HEK293 (cell line): ENCODE results near the gene HOXC11.

ENCODE experiments used
- RBAK ChIP-seq: fragments of 450-650 bp; formaldehyde crosslinking; IDR thresholded peaks from 2 replicates; pipeline ENCODE4 v1.5.1; 2016; ENCODE audit warnings: missing biosample characterization, missing genetic modification characterization
- WT1 ChIP-seq: fragments of 450-650 bp; formaldehyde crosslinking; IDR thresholded peaks from 2 replicates; pipeline ENCODE4 v1.5.1; 2016; ENCODE audit warnings: missing biosample characterization, missing genetic modification characterization
- ZBTB20 ChIP-seq: fragments of 450-650 bp; formaldehyde crosslinking; IDR thresholded peaks from 2 replicates; pipeline ENCODE4 v1.5.1; 2016; ENCODE audit warnings: missing biosample characterization, missing genetic modification characterization
- ZBTB21 ChIP-seq: fragments of 450-650 bp; formaldehyde crosslinking; IDR thresholded peaks from 2 replicates; pipeline ENCODE4 v1.5.1; 2017; ENCODE audit warnings: missing biosample characterization, missing genetic modification characterization
- ZNF530 ChIP-seq: fragments of 450-650 bp; formaldehyde crosslinking; IDR thresholded peaks from 2 replicates; pipeline ENCODE4 v1.5.1; 2016; ENCODE audit warnings: low read depth, missing biosample characterization, missing genetic modification characterization
- TF ChIP-seq, protein P1 (sequence below): fragments of 450-650 bp; formaldehyde crosslinking; IDR thresholded peaks from 2 replicates; pipeline ENCODE4 v1.5.1; 2016; ENCODE audit warnings: missing biosample characterization, missing genetic modification characterization
- TF ChIP-seq, protein P2 (sequence below): fragments of 450-650 bp; formaldehyde crosslinking; IDR thresholded peaks from 2 replicates; pipeline ENCODE4 v1.5.1; 2016; ENCODE audit warnings: missing biosample characterization, missing genetic modification characterization
- TF ChIP-seq, protein P3 (sequence below): fragments of 450-650 bp; formaldehyde crosslinking; IDR thresholded peaks from 2 replicates; pipeline ENCODE4 v1.5.1; 2016; ENCODE audit warnings: missing biosample characterization, missing genetic modification characterization
- TF ChIP-seq, protein P4 (sequence below): fragments of 450-650 bp; formaldehyde crosslinking; IDR thresholded peaks from 2 replicates; pipeline ENCODE4 v1.5.1; 2016; ENCODE audit warnings: missing biosample characterization, missing genetic modification characterization
- TF ChIP-seq, protein P5 (sequence below): fragments of 450-650 bp; formaldehyde crosslinking; IDR thresholded peaks from 2 replicates; pipeline ENCODE4 v1.5.1; 2016; ENCODE audit warnings: missing biosample characterization, missing genetic modification characterization
- TF ChIP-seq, protein P6 (sequence below): fragments of 450-650 bp; formaldehyde crosslinking; IDR thresholded peaks from 2 replicates; pipeline ENCODE4 v1.5.1; 2016; ENCODE audit warnings: missing biosample characterization, missing genetic modification characterization, low read depth
- TF ChIP-seq, protein P7 (sequence below): fragments of 450-650 bp; formaldehyde crosslinking; IDR thresholded peaks from 2 replicates; pipeline ENCODE4 v1.5.1; 2016; ENCODE audit warnings: missing biosample characterization, missing genetic modification characterization
- TF ChIP-seq, protein P8 (sequence below): fragments of 450-650 bp; formaldehyde crosslinking; IDR thresholded peaks from 2 replicates; pipeline ENCODE4 v1.5.1; 2017; ENCODE audit warnings: missing biosample characterization, mild to moderate bottlenecking, missing genetic modification characterization, moderate library complexity
- TF ChIP-seq, protein P9 (sequence below): fragments of 450-650 bp; formaldehyde crosslinking; IDR thresholded peaks from 2 replicates; pipeline ENCODE4 v1.5.1; 2016; ENCODE audit warnings: missing biosample characterization, missing genetic modification characterization

DNA sequence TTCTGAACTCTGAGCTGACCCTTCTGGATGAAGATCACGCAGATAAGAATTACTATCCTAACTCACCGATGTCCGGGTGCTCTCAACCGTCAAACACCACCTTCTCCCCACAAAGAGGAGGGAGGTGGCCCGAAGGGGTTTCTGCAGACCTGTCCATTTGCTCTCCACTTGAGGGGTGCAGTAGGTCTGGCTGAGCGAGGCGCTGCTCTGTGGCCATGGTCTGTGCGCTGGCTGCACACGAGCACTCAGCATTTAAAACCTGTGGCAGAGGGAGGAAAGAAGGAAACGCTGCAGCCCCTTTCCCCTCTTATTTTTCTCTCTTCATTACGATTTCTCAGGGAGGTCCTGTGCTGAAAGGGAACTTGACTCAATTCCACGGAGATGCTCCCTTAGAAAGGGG, 35.8 kb upstream of the HOXC11 start:
- TF ChIP-seq, protein P1, sequence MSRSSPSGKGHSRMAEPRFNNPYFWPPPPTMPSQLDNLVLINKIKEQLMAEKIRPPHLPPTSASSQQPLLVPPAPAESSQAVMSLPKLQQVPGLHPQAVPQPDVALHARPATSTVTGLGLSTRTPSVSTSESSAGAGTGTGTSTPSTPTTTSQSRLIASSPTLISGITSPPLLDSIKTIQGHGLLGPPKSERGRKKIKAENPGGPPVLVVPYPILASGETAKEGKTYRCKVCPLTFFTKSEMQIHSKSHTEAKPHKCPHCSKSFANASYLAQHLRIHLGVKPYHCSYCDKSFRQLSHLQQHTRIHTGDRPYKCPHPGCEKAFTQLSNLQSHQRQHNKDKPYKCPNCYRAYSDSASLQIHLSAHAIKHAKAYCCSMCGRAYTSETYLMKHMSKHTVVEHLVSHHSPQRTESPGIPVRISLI (tag by site-specific recombination), result no peak
- TF ChIP-seq, protein P2, sequence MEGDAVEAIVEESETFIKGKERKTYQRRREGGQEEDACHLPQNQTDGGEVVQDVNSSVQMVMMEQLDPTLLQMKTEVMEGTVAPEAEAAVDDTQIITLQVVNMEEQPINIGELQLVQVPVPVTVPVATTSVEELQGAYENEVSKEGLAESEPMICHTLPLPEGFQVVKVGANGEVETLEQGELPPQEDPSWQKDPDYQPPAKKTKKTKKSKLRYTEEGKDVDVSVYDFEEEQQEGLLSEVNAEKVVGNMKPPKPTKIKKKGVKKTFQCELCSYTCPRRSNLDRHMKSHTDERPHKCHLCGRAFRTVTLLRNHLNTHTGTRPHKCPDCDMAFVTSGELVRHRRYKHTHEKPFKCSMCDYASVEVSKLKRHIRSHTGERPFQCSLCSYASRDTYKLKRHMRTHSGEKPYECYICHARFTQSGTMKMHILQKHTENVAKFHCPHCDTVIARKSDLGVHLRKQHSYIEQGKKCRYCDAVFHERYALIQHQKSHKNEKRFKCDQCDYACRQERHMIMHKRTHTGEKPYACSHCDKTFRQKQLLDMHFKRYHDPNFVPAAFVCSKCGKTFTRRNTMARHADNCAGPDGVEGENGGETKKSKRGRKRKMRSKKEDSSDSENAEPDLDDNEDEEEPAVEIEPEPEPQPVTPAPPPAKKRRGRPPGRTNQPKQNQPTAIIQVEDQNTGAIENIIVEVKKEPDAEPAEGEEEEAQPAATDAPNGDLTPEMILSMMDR (tag by site-specific recombination), result no peak
- TF ChIP-seq, protein P3, sequence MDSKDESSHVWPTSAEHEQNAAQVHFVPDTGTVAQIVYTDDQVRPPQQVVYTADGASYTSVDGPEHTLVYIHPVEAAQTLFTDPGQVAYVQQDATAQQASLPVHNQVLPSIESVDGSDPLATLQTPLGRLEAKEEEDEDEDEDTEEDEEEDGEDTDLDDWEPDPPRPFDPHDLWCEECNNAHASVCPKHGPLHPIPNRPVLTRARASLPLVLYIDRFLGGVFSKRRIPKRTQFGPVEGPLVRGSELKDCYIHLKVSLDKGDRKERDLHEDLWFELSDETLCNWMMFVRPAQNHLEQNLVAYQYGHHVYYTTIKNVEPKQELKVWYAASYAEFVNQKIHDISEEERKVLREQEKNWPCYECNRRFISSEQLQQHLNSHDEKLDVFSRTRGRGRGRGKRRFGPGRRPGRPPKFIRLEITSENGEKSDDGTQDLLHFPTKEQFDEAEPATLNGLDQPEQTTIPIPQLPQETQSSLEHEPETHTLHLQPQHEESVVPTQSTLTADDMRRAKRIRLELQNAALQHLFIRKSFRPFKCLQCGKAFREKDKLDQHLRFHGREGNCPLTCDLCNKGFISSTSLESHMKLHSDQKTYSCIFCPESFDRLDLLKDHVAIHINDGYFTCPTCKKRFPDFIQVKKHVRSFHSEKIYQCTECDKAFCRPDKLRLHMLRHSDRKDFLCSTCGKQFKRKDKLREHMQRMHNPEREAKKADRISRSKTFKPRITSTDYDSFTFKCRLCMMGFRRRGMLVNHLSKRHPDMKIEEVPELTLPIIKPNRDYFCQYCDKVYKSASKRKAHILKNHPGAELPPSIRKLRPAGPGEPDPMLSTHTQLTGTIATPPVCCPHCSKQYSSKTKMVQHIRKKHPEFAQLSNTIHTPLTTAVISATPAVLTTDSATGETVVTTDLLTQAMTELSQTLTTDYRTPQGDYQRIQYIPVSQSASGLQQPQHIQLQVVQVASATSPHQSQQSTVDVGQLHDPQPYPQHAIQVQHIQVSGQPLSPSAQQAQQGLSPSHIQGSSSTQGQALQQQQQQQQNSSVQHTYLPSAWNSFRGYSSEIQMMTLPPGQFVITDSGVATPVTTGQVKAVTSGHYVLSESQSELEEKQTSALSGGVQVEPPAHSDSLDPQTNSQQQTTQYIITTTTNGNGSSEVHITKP (tag by site-specific recombination), result no peak
- TF ChIP-seq, protein P4, sequence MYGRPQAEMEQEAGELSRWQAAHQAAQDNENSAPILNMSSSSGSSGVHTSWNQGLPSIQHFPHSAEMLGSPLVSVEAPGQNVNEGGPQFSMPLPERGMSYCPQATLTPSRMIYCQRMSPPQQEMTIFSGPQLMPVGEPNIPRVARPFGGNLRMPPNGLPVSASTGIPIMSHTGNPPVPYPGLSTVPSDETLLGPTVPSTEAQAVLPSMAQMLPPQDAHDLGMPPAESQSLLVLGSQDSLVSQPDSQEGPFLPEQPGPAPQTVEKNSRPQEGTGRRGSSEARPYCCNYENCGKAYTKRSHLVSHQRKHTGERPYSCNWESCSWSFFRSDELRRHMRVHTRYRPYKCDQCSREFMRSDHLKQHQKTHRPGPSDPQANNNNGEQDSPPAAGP, result no peak
- no peak for TF ChIP-seq WT1 (tag by site-specific recombination)
- TF ChIP-seq, protein P5, sequence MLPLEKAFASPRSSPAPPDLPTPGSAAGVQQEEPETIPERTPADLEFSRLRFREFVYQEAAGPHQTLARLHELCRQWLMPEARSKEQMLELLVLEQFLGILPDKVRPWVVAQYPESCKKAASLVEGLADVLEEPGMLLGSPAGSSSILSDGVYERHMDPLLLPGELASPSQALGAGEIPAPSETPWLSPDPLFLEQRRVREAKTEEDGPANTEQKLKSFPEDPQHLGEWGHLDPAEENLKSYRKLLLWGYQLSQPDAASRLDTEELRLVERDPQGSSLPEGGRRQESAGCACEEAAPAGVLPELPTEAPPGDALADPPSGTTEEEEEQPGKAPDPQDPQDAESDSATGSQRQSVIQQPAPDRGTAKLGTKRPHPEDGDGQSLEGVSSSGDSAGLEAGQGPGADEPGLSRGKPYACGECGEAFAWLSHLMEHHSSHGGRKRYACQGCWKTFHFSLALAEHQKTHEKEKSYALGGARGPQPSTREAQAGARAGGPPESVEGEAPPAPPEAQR, result no peak
- TF ChIP-seq ZBTB21 (tag by site-specific recombination), result no peak
- TF ChIP-seq, protein P6, sequence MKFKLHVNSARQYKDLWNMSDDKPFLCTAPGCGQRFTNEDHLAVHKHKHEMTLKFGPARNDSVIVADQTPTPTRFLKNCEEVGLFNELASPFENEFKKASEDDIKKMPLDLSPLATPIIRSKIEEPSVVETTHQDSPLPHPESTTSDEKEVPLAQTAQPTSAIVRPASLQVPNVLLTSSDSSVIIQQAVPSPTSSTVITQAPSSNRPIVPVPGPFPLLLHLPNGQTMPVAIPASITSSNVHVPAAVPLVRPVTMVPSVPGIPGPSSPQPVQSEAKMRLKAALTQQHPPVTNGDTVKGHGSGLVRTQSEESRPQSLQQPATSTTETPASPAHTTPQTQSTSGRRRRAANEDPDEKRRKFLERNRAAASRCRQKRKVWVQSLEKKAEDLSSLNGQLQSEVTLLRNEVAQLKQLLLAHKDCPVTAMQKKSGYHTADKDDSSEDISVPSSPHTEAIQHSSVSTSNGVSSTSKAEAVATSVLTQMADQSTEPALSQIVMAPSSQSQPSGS (tag by site-specific recombination), result no peak
- TF ChIP-seq, protein P7, sequence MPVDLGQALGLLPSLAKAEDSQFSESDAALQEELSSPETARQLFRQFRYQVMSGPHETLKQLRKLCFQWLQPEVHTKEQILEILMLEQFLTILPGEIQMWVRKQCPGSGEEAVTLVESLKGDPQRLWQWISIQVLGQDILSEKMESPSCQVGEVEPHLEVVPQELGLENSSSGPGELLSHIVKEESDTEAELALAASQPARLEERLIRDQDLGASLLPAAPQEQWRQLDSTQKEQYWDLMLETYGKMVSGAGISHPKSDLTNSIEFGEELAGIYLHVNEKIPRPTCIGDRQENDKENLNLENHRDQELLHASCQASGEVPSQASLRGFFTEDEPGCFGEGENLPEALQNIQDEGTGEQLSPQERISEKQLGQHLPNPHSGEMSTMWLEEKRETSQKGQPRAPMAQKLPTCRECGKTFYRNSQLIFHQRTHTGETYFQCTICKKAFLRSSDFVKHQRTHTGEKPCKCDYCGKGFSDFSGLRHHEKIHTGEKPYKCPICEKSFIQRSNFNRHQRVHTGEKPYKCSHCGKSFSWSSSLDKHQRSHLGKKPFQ (tag by site-specific recombination), result no peak
- no peak for TF ChIP-seq ZBTB20
- TF ChIP-seq, protein P8, sequence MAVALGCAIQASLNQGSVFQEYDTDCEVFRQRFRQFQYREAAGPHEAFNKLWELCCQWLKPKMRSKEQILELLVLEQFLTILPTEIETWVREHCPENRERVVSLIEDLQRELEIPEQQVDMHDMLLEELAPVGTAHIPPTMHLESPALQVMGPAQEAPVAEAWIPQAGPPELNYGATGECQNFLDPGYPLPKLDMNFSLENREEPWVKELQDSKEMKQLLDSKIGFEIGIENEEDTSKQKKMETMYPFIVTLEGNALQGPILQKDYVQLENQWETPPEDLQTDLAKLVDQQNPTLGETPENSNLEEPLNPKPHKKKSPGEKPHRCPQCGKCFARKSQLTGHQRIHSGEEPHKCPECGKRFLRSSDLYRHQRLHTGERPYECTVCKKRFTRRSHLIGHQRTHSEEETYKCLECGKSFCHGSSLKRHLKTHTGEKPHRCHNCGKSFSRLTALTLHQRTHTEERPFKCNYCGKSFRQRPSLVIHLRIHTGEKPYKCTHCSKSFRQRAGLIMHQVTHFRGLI, result no peak
- no peak for TF ChIP-seq ZNF530
- TF ChIP-seq RBAK (tag by site-specific recombination), result no peak
- TF ChIP-seq, protein P9, sequence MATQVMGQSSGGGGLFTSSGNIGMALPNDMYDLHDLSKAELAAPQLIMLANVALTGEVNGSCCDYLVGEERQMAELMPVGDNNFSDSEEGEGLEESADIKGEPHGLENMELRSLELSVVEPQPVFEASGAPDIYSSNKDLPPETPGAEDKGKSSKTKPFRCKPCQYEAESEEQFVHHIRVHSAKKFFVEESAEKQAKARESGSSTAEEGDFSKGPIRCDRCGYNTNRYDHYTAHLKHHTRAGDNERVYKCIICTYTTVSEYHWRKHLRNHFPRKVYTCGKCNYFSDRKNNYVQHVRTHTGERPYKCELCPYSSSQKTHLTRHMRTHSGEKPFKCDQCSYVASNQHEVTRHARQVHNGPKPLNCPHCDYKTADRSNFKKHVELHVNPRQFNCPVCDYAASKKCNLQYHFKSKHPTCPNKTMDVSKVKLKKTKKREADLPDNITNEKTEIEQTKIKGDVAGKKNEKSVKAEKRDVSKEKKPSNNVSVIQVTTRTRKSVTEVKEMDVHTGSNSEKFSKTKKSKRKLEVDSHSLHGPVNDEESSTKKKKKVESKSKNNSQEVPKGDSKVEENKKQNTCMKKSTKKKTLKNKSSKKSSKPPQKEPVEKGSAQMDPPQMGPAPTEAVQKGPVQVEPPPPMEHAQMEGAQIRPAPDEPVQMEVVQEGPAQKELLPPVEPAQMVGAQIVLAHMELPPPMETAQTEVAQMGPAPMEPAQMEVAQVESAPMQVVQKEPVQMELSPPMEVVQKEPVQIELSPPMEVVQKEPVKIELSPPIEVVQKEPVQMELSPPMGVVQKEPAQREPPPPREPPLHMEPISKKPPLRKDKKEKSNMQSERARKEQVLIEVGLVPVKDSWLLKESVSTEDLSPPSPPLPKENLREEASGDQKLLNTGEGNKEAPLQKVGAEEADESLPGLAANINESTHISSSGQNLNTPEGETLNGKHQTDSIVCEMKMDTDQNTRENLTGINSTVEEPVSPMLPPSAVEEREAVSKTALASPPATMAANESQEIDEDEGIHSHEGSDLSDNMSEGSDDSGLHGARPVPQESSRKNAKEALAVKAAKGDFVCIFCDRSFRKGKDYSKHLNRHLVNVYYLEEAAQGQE (tag by site-specific recombination), result no peak
